ACHN (cell line): ENCODE data around the gene MLLT11.

Source experiments
- DNase-seq: peaks from one replicate; pipeline ENCODE4 v3.0.0-alpha.2; 2015
- in situ Hi-C: cut with HindIII; loops from 2 replicates; pipeline ENCODE4 v1.10.0; 2017; ENCODE audit warnings: low sequenced_read_pairs, low pct_ligation_motif_present, low pct_unique_long_range_greater_than_20kb

The MLLT11 gene

DNA sequence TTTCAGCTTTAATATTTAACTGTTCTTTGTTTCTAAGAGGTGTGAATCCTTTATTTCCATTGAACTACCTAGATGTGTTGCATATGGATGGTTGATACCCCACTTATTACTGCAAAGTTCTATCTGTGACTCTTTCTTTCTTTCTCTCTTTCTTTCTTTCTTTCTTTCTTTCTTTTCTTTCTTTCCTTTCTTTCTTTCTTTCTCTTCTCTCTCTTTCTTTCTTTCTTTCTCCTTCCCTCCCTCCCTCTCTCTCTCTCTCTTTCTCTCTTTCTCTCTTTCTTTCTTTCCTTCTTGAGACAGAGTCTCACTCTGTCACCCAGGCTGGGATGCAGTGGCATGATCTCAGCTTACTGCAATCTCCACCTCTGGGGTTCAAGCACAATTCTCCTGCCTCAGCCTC is 44.4 kb downstream of the MLLT11 start:
- no peak for DNase-seq
- in situ Hi-C loops = no loop called here

DNA sequence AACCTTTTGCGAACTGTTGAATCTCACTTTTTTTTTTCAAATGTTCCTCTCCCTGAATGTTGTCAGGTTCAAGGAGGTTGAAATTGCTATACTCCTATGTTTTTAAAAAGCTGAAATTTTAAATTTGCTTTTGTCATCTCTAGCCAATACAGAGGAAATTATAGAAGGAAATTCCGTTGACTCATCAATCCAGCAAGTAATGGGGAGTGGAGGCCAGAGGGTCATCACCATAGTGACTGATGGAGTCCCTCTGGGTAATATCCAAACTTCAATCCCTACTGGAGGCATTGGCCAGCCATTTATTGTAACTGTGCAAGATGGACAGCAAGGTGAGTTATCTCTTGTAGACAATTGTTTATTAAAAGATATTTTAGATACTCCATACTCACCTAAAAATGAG is 46.7 kb downstream of the MLLT11 start:
- in situ Hi-C loops = no loop called here
- peak; percentile 11 for DNase-seq

DNA sequence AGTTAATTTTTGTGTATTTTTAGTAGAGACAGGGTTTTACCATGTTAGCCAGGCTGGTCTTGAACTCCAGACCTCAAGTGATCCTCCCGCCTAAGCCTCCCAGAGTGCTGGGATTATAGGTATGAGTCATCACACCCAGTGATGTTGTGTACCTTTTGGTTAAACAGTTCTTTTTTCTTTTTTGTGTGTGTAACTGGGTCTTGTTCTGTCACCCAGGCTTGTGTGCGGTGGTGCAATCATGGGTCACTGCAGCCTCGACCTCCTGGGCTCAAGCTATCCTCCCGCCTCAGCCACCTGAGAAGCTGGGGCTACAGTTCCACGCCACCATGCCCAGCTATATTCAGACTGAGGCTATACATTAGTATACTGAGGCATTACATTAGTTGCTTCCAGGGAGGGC is 48.1 kb downstream of the MLLT11 start:
- DNase-seq = no peak
- in situ Hi-C loops = no loop called here

DNA sequence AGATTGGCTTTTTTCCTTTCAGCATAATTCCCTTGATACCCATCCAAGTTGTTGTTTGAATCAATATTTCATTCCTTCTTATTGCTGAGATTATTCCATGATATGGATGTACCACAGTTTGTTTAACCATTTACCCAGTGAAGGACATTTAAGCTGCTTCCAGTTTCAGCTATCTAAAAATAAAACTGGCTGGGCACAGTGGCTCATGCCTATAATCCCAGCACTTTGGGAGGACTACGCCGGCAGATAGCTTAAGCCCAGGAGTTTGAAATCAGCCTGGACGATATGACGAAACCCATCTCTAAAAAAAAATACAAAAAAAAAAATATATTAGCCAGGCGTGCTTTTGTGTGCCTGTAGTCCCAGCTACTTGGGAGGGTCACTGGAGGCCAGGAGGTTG is 53.7 kb downstream of the MLLT11 start:
- DNase-seq = no peak
- in situ Hi-C loops = no loop called here
